Measurements from ENCODE around the gene OR1M1. TPM values are rescaled to one million over a fixed set of nuclear protein-coding genes. Genes with fewer than 3 reads are reported as not detected.
"Not testable (repeated sequence)": the region's sequence is repeated elsewhere in the genome, so short reads cannot be mapped to it uniquely, and the experiment has no call there.

Gene OR1M1
- total RNA-seq, 1 donor from 2014 or later: not detected

GRCh38 chr19:9043524-9043923 lies 43.3 kb upstream of the OR1M1 start:
- ATAC-seq: no peak
- no peaks in the 10 kb centered on the region for H3K27me3 ChIP-seq
- intact Hi-C loops (cut with DNase I): no loop called here

GRCh38 chr19:9044449-9044848 lies 42.4 kb upstream of the OR1M1 start:
- Histone ChIP-seq H3K36me3 (no peaks in the 10 kb centered on the region), H3K9me3 (no peaks in the 10 kb centered on the region), H3K4me1 (no peaks in the 10 kb centered on the region), H3K4me3 (no peak overlapping the region), H3K27me3 (no peaks in the 10 kb centered on the region), H3K27ac (no peak overlapping the region)
- no peak for ATAC-seq
- intact Hi-C loops (cut with DNase I): no loop called here
- TF ChIP-seq CTCF (IDR thresholded peaks at IDR 0.05): no peak
- no peak for DNase-seq

More at GRCh38 chr19:9043524-9043923, 43.3 kb upstream of the OR1M1 start:
- no peak for TF ChIP-seq CTCF (IDR thresholded peaks at IDR 0.05)
- DNase-seq: no peak
- H3K9me3 ChIP-seq: no peaks in the 10 kb centered on the region
- no peaks in the 10 kb centered on the region for H3K4me1 ChIP-seq
- H3K36me3 ChIP-seq: no peaks in the 10 kb centered on the region
- H3K4me3 ChIP-seq: no peak overlapping the region
- no peak overlapping the region for H3K27ac ChIP-seq

GRCh38 chr19:9046694-9047093 lies 40.2 kb upstream of the OR1M1 start:
- intact Hi-C loops (cut with DNase I): no loop called here
- H3K27me3 ChIP-seq: no peaks in the 10 kb centered on the region

GRCh38 chr19:9052894-9053293 lies 34.0 kb upstream of the OR1M1 start:
- intact Hi-C loops (cut with DNase I): no loop called here
- no peaks in the 10 kb centered on the region for H3K27me3 ChIP-seq
- no peaks in the 10 kb centered on the region for H3K36me3 ChIP-seq
- H3K27ac ChIP-seq: no peak overlapping the region
- H3K4me3 ChIP-seq: no peak overlapping the region
- DNase-seq: no peak
- no peaks in the 10 kb centered on the region for H3K4me1 ChIP-seq
- ATAC-seq: no peak
- no peak for TF ChIP-seq CTCF (IDR thresholded peaks at IDR 0.05)
- no peaks in the 10 kb centered on the region for H3K9me3 ChIP-seq

More at GRCh38 chr19:9046694-9047093, 40.2 kb upstream of the OR1M1 start:
- no peak for DNase-seq
- Histone ChIP-seq H3K9me3 (no peaks in the 10 kb centered on the region), H3K4me1 (no peaks in the 10 kb centered on the region), H3K27ac (no peak overlapping the region), H3K36me3 (no peaks in the 10 kb centered on the region), H3K4me3 (no peak overlapping the region)
- ATAC-seq: no peak
- no peak for TF ChIP-seq CTCF (IDR thresholded peaks at IDR 0.05)

- DNase-seq; H3K4me1 ChIP-seq; H3K27me3 ChIP-seq; ATAC-seq; intact Hi-C loops (cut with DNase I); H3K9me3 ChIP-seq; H3K27ac ChIP-seq; H3K36me3 ChIP-seq; H3K4me3 ChIP-seq: not testable (repeated sequence)
Measured at GRCh38 chr19:9053674-9054073, 33.2 kb upstream of the OR1M1 start.

GRCh38 chr19:9054207-9054606 lies 32.7 kb upstream of the OR1M1 start:
- DNase-seq (no peak), ATAC-seq (no peak)
- intact Hi-C loops (cut with DNase I): no loop called here
- Histone ChIP-seq H3K4me3 (no peak overlapping the region), H3K36me3 (no peaks in the 10 kb centered on the region), H3K4me1 (no peaks in the 10 kb centered on the region), H3K9me3 (no peaks in the 10 kb centered on the region), H3K27ac (no peak overlapping the region), H3K27me3 (no peaks in the 10 kb centered on the region)
- TF ChIP-seq CTCF (IDR thresholded peaks at IDR 0.05): no peak
